Stimulated activated naive CD4-positive, alpha-beta T cell treated with Interleukin-2 at 50 U/mL for 16 hours (primary cell): ENCODE measurements around the gene LPCAT1.
"Not testable (repeated sequence)": the region's sequence is repeated elsewhere in the genome, so short reads cannot be mapped to it uniquely, and the experiment has no call there.

Experiments used
- DNase-seq: peaks from one replicate; lab custom pipeline; 2025; lab: John Stamatoyannopoulos, UW

LPCAT1 gene

DNA sequence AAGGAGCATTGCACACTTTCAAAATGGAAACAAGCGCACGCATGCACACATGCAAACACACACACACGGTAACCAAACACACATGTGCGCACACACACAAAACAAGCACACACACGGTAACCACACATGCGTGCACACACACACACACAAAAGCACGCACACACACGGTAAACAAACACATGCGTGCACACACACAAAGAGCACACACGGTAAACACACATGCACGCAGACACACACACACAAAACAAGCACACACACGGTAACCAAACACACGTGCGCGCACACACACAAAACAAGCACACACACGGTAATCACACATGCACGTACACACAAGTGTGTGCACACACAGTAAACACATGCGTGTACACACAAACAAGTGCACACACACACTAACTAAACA, 59.2 kb downstream of the LPCAT1 start:
- DNase-seq, result no peak

DNA sequence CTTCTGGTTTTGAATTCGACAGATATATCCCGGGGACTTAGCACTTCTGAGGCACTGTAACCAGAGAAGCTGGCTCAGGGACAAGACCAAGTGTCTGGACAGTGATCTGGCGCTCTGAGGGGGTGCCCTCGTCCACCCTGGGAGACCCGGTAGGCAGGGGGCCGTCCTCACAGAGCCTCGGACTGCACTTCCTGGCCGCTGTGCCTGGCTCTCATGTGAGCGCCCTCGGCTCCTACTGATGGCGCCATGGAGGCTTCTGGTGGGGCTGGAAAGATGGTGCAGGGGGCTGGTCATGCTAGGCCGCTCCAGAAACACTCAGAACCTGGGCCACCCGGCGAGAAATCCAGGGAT, 59.7 kb downstream of the LPCAT1 start:
- DNase-seq, result no peak

DNA sequence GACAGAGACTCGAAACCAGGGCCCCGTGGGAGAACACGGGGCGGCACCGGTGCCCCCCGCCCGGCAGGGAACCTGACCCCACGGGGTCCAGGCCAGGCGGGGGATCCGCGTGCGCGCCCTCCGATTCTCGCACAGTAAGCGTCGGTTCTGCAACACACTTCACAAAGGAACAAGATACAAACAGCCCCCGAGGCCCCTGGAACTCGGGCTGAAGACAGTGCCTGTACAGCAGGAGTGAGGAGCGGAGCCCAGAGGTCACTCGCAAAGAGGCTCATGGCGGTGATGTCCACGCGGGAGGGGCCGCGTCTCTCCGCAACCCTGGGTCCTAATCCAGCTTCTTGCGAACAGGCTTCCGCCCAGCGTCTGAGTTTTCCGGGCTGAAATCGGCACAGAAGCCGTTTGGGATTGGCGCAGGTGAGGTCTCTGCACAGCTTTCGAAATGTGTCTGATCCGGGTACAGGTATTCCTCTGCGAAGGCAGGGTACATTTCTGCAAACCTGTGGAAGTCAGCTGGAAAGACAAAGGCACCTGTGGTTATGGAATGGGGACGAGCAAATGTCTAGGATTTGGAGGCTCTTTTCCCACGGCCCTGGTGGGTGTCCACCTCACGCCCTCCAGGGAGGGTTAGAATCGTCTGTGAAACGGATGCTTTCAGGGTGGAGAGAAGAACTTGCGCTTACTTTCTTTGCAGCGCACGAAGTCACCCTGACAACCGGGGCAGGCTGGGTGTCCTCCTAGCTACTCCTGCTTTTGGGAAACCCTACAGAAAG, 60.2 kb downstream of the LPCAT1 start:
- DNase-seq, result no peak

DNA sequence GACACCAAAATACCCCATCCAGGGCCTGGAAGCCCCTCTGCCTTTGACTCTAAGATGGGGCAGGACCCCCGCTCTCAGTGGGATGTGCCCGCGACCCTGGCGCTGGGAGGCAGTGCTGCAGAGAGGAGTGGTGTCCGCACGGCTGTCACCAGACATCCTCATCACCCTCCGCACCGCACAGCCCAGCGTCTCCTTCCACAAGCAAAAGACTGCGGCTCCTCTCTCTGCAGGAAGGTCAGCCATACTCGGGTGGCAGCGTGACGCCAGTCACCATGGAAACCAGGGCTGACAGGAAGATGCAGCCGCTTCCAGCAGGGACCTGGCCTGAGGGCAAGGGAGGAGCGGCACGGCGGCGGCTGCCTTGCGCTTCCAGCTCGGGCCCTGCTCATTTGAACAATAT, 61.4 kb downstream of the LPCAT1 start:
- no peak for DNase-seq

DNA sequence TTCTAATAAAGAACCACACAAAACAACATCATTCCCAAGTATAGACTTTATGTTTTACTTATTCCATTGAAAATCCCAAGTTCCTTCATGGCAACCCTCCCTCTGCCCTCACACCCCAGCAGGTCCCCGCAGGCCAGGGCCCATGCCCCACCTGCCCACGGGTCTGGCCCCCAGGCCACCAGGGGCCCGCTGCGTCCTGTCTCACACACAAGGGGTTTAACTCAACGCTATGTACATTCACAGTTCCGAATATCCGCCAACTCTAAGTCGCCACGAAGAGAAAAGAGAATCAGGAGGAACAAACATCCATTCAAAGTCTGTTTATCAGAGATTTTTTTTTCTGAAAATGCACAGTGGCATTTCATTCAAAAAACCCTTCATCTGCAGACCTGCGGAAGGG, 62.4 kb downstream of the LPCAT1 start:
- no peak for DNase-seq

DNA sequence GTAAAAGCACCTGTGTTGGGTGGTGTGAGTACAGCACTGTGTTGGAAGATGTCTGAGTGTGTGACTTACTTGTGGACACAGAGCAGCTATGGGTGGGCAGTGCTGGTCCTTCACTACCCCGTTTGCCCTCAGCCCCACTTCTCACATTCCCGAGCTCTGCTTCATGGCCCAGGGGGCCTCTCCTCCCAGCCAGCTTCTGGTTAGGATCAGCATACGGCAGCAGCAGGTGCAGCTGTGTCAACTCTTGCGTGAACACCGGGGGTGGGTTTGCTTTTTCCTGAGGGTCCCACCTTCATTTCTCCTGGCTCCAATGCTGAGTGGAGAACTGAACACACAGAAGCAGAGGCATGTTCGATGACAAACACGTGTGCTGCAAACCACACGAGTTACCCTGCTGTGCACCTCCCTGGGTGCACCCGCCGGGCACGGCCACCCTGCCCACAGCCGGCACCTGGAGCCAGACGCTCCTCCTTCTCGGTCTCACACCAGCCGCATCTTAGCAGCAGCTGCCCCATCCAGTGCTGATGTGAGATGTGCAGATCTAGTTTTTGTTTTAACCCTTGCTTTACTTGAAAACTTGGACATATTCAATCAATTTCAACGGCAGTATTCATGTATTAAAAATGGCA, 63.6 kb downstream of the LPCAT1 start:
- DNase-seq, result no peak

DNA sequence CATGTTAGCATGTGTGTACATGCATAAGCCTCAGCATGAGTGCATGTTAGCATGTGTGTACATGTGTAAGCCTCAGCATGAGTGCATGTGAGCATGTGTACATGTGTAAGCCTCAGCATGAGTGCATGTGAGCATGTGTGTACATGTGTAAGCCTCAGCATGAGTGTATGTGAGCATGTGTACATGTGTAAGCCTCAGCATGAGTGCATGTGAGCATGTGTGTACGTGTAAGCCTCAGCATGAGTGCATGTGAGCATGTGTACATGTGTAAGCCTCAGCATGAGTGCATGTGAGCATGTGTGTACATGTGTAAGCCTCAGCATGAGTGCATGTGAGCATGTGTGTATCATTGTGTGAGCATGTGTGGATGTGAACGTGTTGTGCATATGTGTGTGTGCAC, 64.3 kb downstream of the LPCAT1 start:
- not testable (repeated sequence) for DNase-seq

DNA sequence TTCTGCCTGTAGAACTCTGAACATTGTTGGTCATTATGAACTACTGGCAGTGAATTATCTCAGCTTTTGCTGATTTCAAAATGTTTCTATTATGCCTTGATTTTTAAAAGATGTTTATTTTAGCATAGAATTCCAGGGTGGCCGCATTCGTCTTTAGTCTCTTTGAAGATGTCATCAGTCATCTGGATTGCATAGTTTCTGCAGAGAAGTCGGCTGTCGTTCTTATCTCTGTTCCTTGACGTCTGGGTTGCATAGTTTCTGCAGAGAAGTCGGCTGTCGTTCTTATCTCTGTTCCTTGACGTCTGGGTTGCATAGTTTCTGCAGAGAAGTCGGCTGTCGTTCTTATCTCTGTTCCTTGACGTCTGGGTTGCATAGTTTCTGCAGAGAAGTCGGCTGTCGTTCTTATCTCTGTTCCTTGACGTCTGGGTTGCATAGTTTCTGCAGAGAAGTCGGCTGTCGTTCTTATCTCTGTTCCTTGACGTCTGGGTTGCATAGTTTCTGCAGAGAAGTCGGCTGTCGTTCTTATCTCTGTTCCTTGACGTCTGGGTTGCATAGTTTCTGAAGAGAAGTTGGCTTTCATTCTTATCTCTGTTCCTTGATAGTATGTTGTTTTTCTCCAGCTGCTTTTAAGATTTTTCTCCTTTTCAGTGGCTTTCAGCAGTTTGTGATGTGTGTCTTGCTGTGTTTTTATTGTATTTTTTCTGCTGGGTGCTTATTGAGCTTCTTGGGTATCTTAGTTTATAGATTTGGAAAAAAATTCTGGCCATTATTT, 67.5 kb downstream of the LPCAT1 start:
- not testable (repeated sequence) for DNase-seq

DNA sequence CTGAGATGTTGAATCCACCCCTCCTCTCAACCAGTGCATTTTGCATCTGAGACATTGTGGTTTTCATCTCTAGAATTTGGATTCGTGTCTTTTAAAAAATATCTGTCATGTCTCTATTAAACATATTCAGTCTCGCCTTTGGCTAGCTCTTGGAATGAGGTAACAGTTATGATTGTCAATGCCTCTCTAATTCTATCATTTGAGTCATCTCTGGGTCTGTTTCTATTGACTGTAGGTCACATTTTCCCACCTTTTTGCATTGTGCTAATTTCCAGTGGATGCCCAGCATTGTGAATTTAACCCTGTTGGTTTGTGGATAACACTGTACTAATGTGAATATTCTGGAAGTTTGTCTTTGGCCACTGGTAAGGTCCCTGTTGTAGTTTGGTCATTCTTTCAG, 70.1 kb downstream of the LPCAT1 start:
- DNase-seq, result no peak

DNA sequence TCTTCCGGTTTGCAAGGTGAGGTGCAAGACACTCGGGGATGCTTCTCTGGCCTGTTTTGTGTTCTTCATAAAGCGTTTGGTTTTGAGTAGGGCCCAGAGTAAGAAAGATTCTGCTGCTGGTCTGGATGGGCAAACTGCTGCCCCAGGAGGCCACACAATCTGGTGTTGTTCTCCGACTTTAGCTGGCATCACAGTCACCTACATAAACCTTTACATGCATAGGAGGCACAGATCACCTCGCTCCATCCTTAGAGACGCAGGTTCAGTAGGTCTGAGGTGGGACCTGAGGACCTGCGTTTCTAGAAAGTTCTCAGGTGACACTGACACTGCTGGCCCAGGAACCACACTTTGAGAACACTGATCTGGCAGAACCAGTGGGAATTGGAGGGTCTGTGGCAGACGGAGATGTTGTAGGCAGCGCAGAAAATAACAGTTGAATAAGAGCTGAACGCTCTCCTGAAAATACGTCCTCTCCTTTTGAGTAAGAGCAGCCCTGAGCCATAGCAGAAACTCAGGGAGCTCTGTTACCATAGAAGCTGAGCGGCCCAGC, 74.6 kb downstream of the LPCAT1 start:
- DNase-seq, result no peak

DNA sequence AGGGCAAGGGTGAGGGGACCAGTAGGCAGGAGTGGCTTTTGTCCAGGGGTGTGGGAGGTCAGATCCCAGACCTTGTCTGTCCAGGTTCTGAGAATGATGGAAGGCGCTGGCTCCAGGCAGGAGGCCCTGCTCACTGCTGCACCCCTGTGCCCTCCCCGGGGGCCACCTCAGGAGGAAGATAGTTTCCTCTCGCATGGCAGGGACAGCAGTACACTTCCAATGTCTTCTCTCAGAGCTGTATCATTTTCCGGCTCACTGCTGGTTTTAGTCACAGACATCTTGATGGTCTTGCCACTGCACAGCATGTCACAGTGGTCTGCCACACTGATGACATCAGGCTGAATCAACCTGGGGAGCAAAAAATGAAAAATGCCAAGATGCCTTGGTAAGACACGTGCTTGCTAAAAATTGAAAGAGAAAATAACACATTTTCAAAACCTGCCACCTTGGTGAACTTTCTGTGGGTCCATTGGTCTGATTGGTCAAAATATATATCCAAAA, 75.2 kb downstream of the LPCAT1 start:
- DNase-seq, result no peak

DNA sequence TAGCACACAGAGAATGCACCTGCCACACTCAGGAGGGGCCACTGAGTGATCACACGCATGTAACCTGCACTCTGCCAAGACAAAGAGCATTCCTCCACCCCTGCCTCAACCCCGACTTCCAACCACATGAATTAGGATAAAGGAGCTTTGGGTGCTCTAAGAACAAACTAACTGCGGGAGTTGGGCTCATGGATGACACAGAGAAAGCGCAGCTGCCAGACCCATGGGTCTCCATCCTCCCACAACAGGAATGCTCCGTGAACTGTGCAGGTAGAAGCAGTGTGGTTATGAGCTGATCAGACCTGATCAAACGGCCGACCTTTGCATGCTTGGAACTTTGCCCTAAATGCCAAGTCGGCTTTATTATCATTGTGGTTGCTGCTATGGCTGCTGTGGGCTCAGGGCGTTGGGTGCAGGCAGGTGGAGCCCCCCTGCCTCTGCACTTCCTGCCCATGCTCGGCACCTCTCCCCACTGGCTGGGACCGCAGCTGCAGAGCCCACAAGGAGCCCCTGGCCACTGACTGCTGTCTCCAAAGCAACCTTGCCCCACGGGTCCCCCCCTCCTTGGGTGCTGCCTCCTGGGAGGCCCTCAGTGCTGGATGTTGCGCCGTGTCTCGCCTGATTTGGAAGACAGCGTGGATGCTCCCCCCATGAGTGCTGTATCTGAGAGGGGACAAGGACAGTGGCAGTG, 75.9 kb downstream of the LPCAT1 start:
- no peak for DNase-seq

DNA sequence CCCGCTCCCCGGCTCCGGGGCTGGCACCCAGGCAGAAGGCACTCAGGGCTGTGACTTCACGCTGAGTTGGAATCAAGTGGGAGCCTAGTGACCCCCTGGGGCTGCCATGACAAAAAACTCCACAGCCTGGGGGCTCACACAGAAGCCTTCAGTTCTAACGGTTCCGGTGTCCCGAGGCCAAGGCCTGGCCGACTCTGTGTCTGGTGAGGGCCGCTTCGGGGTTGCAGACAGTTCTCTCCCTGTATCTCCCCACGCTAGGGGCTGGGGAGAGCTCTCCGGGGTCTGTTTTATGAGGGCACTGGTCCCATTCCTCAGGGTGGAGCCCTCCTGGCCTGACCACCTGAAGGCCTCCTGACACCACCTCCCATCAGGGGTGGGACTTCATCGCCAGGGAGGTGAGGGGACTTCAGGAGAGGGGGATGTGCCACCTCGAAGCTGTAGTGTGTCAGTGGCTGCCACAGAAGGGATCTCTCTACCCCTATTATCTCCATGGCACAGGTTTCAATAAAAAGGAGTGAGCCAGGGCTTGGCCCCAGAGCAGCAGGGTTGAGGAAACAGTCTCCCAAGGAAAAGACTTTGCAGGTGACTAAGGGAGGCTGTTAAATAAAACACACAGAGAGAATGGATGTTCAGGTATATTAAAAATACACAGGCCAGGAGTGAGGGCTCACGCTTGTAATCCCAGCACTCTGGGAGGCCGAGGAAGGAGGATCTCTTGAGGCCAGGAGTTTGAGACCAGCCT, 77.0 kb downstream of the LPCAT1 start:
- DNase-seq, result no peak

DNA sequence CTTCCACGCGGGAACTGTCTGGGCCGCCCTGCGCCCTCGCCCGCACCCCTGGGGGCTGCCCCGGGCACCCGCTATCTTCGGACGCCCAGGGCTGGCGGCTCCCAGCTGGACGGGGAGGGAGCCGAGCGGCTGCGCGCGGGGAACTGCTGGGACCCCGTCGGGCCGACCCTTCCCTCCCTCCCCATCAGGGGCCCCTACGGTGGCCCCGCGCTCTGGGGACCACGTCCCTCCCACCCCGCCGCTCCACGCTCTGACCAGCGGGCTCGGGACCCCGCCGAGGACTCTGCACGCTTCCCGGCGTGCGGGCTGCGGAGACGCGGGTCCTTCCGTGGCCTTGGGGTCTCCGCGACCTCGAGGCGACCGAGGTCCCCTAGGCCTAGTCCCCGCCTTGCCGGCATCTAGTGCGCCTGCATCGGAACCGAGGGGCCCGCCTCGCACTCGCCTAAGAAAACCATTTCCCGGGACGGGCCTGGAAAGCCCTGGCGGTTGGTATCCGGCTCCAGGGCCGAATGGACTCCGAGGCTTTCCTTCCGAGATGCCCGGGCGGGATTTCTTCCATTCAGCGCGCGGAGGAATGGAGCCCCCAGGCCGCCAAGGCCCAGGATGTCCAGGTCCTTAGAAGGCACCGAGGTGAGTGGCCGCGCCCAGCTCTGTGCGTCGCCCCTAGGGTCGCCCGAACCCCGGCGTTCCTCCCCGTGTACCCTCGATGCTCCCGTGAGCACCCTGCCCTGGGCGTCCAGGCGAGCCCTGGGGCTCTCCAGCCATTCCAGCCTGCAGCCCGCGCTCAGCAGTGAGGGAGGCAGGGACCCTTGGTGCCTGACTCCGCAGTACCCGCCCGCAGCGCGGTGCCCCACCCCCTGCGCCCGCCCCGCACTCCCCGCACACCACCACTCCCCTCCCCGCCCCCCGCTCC, 77.8 kb downstream of the LPCAT1 start:
- DNase-seq, result no peak

DNA sequence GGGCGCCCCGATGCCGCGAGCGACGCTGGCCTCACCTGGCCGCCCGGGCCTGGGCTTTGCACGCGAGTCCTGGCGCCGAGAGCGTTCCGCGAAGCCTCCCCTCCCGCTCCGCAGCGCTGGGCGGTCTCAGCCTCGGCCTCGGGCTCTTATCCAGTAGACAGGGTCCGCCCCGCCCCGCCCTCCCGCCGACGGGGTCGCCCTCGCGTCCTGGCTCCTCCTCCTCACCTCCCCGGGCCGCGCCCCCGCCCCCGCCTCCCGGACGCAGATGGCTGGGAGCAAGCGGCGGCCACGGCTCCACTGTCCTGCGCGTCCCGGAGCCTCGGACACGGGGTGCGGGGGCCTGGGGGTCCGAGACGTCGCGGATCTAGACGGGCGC, 78.5 kb downstream of the LPCAT1 start, which contains the start of gene SLC6A3:
Gene SLC6A3 (minus strand): TSS at position 128 of the 376 bp plus-strand sequence. CDS start 2,243 bp downstream, outside the sequence.
- DNase-seq, result no peak

DNA sequence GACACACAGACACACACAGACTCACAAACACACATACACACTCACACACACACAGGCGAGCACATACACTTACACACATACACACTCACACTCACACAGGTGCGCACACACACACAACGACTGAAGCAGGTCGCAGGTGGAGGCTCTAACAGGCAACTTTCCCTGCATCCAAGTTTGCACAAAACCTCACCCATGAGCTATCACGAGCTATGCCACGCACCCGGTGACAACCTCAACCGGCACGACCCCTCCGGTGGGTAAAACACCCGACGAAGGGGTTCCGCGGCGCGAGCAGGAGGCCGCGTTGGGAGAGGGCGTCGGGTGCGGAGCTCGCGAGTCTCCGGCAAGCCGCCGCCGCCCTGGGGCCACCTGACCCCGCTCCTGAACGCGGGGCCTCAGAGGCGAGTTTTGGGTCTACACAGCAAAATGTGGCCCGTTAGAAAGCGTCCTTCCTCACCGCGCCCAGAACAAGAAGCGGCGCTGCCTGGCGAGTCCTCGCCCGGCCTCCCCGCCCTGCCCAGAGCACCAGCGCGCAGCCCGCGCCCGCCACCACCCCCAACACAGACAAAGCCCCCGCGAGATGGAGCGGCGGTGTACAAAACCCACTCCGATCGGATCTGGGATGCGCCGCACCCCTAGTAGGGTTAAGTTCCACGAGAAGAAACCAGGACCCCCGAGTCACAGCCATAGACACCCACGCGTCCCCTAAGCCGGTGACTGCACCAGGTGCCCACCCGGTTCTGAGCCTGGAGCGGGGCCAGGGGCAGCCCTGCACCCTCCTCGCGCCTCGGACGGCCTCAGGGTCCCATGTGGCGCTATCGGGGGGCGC, 79.2 kb downstream of the LPCAT1 start:
- no peak for DNase-seq

DNA sequence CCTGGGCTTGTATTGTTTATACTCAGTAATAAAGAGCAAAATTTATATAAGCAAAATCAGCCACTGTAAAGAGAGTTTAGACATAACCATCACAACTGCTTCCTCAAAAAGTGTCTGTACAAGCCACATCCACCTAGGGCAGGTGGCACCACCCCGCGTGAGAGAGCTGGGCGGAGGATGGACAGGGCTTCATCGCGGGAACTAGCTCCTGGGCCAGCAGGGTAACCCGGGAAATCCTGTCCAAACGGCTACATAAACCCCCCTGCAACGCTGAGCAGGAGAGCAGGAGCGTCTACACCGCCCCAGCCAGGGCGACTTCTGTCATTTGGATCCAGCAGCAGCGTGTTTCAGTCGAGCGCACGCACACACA, 79.8 kb downstream of the LPCAT1 start:
- DNase-seq, result no peak

DNA sequence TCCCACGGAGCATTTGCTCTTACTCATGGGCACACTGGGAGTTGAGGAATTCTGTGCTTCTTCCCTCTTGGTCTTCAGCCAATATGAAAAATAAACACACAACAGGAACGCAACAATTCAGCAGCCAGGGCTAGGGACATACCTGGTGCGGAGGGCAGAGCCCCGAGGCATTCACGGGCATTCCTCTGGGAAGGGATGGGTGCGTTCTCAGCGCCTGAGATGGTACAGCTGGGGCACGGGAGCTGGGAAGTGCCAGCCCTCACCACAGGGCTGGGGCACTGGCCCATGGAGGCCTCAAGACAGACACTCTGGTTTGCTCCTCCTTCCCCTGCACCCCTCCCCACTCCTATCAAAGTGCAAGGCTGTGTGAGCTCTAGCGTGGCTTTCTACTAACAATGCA, 80.6 kb downstream of the LPCAT1 start:
- DNase-seq, result no peak
